CMK (cell line): ENCODE data around the gene CYP2F1.
"Not testable (repeated sequence)": the region's sequence is repeated elsewhere in the genome, so short reads cannot be mapped to it uniquely, and the experiment has no call there.

Experiments used
- DNase-seq: peaks from one replicate; pipeline ENCODE4 v3.0.0-alpha.2; 2010; ENCODE audit warnings: low read depth

CYP2F1 gene, protein sequence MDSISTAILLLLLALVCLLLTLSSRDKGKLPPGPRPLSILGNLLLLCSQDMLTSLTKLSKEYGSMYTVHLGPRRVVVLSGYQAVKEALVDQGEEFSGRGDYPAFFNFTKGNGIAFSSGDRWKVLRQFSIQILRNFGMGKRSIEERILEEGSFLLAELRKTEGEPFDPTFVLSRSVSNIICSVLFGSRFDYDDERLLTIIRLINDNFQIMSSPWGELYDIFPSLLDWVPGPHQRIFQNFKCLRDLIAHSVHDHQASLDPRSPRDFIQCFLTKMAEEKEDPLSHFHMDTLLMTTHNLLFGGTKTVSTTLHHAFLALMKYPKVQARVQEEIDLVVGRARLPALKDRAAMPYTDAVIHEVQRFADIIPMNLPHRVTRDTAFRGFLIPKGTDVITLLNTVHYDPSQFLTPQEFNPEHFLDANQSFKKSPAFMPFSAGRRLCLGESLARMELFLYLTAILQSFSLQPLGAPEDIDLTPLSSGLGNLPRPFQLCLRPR

DNA sequence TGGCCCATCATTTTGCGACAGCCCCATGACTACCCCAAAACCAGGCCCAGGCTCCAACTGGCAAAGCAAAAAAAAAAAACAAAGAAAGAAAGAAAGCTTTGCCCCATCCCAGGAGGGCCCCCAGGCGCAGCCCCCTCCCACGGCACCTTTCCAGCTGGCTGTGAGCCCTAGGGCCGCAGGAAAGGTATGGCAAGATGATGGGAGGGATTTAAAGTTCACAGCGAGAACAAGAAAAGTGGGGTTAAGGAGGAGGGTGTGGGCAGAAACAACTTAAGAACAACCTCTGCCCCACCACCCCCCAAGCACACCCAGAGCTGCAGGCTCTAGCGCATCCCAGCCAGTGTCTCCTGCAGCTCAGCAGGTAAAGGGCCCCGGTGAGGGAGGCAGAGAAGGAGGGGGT is at the start of gene CYP2F1:
CYP2F1 (plus strand) TSS at position 301 of the 400 bp plus-strand sequence. CDS start 1,757 bp downstream, outside the sequence.
- DNase-seq: no peak

DNA sequence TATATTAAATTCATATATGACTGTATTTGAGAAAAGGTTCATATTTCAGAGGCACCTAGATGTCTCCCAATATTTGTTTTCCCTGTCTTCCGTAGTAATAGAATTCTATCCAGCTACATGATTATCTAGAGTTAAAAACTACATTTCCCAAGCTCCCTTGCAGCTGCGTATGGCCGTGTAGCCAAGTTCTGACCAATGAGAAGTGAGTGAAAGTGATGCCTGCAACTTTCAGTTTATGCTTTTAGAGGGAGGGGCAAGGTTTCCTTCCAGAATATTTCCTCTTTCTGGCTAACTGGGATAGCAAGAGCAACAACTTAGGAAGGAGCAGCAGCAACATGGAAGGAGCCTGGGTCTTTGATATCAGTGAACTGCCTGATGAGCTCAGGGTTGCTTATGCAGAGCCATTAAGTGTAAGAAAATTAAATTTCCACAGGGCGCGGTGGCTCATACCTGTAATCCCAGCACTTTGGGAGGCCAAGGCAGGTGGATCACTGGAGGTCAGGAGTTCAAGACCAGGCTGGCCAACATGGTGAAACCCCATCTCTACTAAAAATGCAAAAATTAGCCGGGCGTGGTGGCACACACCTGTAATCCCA is 49.2 kb upstream of the CYP2F1 start:
- no peak for DNase-seq

DNA sequence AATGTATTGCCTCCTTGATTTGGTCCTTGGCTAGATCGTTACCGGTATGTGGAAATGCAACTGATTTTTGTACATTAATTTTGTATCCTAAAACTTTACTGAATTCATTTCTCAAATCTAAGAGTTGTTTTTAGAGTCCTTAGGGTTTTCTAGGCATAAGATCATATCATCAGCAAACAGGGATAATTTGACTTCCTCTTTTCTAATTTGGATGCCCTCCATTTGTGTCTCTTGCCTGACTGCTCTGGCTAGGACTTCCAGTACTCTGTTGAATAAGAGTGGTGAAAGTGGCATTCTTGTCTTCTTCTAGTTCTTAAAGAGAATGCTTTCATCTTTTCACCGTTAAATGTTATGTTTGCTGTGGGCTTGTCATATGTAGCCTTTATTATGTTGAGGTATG is 37.9 kb upstream of the CYP2F1 start:
- no peak for DNase-seq

DNA sequence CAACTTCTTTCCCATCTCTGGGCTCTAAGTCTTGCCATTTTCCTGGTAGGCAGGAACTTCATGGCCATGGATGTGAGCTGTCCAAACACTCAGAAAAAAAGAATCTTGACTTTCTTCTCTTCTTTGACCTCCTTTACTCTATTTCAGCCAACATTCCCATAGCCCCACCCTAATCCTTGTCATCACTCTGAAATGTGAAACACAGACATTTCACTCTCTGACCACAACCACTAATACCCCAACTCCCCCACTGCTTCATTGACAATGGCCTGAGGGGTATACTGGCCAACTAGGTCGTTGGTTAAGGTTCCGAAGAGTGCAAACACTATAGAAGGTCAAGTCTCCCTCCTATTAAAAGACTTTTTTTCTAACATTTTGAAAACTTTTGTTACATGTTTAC is 30.7 kb upstream of the CYP2F1 start:
- no peak for DNase-seq

DNA sequence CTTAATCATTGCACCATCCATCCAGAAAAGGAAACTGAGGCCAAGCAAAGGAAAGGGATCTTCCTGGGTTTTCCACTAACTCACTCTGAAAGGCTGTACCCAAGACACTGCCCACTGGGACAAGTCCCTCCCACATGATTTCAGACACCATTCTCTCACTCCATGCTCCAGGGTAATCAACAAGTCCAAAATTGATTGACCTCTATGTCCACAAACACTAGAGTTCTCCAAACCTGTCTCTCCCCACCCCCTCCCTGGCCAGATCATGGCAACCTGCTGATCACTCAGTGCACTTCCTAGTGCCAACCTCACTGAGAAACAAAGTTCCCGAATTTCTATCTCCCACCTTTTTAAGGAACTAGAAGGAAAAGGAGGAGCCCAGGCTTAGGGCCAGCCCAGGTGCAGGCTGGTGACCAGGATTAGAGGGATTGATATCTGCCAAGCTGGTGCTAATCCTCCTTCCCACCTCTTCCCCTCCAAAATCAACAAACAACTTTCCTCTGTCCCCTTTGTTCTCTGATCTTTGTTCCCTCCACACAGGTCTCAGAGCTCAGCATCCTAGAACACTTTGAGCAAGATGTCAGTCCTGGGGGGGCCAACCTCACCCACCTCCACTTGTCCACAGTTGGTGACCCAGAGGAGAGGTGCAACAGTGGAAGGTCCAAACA is 28.4 kb upstream of the CYP2F1 start:
- DNase-seq: no peak

DNA sequence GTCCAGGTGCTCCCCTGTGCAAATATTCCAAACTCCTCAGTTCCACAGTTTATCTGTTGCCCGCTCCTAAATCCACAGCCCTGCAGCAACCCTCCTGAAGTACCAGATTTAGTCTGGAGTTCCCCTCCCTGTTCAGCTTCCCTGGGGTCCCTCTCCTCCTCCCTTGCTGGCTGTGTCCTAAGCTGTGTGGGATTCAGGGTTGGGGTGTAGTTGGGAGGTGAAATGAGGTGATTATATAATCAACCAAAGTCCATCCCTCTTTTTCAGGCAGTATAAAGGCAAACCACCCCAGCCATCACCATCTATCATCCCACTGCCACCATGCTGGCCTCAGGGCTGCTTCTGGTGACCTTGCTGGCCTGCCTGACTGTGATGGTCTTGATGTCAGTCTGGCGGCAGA is 26.1 kb upstream of the CYP2F1 start, which contains the start of gene CYP2A13:
CYP2A13 (plus strand) TSS at position 301 of the 400 bp plus-strand sequence; CDS start at position 322, 21 bp downstream.
- no peak for DNase-seq

DNA sequence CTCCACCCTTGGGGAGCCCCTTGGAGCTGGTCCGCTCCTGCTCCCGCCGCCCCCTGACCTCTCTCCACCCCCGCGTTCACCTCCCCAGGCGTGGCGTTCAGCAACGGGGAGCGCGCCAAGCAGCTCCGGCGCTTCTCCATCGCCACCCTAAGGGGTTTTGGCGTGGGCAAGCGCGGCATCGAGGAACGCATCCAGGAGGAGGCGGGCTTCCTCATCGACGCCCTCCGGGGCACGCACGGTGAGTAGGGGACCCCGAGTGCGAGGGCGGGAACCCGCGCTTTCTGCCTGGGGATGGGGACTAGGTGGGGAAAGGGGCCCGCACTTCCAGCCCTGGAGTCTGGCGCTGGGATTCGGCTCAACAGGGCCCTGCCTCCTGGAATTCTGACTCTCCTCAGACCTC is 24.3 kb upstream of the CYP2F1 start:
- no peak for DNase-seq

DNA sequence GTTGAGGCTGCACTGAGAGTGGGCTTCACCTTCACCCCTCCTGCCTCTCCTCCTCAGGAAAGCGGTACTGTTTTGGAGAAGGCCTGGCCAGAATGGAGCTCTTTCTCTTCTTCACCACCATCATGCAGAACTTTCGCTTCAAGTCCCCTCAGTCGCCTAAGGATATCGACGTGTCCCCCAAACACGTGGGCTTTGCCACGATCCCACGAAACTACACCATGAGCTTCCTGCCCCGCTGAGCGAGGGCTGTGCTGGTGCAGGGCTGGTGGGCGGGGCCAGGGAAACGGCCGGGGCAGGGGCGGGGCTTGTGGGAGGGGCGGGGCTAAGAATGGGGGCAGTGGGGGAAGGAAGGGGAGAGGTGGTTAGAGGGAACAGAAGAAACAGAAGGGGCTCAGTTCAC is 18.5 kb upstream of the CYP2F1 start:
- DNase-seq: no peak

DNA sequence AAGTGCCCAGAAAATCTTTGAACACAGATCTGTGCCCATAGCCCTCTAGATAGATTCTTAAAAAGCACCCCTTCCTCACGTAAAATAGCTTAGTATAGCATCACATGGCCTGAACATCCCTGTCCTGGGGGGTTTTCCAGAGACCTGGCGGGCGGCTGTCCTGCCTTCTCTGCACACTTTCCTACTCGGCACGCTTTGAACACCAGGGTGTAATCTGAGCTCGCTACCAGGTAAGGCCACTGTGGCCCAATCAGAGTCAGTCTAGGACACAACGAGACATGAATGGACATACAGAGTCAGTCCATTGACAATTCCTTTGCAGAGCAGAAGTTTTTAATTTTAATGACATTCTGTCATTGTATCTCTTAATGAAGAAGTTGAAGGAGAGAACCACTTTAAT is 17.9 kb upstream of the CYP2F1 start:
- DNase-seq: no peak

DNA sequence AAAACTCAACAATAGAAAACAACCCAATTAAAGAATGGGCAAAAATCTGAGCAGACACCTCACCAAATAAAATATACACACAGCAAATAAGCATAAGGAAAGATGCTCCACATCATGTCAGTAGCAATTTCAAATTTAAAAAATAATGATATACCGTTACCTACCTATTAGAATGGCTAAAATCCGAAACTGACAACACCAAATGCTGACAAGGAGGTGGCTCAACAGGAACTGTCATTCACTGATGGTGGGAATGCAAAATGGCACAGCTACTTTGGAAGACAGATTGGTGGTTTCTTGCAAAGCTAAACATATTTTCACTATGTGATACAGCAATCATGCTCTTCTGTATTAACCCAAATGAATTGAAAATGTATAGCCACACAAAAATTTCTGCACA is 16.9 kb upstream of the CYP2F1 start:
- no peak for DNase-seq

DNA sequence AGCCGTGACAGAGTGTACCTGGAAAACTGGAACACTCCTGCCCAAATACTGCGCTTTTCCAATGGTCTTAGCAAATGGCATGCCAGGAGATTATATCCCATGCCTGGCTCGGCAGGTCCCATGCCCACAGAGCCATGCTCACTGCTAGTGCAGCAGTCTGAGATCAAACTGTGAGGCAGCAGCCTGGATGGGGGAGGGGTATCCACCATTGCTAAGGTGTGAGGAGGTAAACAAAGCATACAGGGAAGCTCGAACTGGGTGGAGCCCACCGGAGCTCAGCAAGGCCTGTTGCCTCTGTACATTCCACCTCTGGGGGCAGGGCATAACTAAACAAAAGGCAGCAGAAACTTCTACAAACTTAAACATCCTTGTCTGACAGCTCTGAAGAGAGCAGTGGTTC is 15.5 kb upstream of the CYP2F1 start:
- DNase-seq: no peak

DNA sequence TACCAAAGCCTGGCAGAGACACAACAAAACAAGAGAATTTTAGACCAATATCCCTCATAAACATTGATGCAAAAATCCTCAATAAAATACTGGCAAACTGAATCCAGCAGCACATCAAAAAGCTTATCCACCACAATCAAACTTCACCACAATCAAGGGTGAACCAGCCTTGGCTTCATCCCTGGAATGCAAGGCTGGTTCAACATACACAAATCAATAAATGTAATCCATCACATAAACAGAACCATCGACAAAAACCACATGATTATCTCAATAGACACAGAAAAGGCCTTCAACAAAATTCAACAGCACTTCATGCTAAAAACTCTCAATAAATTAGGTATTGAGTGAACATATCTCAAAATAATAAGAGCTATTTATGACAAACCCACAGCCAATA is 12.0 kb upstream of the CYP2F1 start:
- not testable (repeated sequence) for DNase-seq

DNA sequence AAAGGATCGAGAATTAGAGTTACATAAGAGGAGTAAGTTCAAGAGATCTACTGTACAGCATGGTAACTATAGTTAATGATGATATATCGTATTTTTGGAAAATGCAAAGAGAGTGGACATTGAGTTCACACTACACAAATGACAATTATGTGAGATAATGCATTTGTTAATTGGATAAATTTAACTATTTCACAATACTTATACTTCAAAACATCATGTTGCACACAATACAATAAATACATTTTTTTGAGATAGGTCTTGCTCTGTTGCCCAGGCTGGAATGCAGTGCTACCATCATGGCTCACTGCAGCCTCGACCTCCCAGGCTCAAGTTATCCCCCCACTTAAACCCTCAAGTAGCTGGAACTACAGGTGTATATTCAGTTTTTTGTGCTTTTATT is 8.1 kb upstream of the CYP2F1 start:
- DNase-seq: no peak

DNA sequence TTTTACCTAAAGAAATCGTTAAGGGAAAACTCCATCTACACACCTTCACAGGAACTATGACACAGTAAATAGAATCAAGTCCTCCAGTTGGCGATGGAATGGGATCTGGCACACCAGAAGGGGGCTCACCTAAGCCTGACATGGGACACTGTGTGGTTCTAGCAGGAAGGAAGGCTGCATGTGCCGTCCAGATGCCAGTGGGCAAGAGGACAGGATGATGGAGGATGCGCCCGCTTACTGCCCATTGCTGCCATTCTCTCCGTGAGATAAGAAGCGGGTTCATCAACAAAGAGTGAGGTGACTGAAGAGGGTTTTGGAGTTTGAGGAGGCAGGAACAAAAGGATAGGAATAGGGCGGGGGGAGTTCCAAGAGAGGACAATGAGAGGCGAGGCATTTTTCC is 2.9 kb upstream of the CYP2F1 start:
- no peak for DNase-seq

DNA sequence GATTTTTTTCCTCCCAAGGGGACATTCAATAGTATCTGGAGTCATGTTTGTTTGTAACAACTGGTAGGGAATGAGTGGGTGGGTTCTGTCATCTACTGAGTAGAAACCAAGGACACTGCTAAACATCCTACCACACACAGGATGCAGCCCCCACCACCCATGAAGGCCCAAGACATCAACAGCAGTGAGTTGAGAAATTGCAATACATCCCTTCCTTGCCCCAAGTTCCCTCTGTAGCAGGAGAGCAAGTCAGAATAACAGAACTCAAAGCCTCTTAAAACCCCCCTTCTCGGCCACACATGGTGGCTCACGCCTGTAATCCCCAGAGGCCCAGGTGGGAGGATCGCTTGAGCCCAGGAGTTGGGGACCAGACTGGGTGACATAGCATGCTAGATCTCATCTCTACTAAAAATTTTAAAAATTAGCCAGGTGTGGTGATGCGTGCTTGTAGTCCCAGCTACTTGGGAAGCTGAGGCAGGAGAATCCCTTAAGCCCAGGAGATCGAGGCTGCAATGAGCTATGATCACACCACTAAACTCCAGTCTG is 2.4 kb upstream of the CYP2F1 start:
- DNase-seq: no peak

DNA sequence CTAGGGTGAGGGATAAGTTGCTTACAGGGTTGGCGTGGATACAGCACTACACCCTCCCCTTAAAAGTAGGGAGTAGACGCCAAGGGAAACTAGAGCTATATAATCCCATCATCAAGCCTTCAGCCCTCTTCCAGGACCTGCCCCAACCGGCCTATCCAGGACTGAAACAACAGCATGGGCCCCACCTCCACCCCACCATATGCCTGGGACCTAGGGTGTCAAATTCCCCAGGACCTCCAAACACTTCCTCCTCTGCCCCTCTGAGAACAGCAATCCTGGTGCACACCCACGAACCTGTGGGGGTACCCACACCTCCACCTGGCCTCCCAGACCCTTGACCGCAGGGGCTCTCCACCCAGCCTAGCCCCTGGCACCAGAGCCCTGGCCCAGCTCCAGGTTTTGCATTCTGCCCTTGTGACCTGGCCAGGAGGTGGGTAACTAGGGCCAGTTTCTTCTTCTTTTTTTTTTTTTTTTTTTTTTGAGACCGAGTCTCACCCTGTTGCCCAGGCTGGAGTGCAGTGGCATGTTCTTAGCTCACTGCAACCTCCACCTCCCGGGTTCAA is 1.4 kb upstream of the CYP2F1 start:
- no peak for DNase-seq

DNA sequence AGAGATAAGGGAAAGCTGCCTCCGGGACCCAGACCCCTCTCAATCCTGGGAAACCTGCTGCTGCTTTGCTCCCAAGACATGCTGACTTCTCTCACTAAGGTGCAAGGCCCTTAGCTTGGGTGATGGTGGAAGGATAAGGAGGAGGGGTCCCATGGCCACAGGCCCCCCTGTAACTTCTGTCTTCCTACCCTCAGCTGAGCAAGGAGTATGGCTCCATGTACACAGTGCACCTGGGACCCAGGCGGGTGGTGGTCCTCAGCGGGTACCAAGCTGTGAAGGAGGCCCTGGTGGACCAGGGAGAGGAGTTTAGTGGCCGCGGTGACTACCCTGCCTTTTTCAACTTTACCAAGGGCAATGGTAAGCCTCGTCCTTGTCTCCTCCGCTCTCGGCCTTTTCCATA is 2.0 kb downstream of the CYP2F1 start:
- no peak for DNase-seq

DNA sequence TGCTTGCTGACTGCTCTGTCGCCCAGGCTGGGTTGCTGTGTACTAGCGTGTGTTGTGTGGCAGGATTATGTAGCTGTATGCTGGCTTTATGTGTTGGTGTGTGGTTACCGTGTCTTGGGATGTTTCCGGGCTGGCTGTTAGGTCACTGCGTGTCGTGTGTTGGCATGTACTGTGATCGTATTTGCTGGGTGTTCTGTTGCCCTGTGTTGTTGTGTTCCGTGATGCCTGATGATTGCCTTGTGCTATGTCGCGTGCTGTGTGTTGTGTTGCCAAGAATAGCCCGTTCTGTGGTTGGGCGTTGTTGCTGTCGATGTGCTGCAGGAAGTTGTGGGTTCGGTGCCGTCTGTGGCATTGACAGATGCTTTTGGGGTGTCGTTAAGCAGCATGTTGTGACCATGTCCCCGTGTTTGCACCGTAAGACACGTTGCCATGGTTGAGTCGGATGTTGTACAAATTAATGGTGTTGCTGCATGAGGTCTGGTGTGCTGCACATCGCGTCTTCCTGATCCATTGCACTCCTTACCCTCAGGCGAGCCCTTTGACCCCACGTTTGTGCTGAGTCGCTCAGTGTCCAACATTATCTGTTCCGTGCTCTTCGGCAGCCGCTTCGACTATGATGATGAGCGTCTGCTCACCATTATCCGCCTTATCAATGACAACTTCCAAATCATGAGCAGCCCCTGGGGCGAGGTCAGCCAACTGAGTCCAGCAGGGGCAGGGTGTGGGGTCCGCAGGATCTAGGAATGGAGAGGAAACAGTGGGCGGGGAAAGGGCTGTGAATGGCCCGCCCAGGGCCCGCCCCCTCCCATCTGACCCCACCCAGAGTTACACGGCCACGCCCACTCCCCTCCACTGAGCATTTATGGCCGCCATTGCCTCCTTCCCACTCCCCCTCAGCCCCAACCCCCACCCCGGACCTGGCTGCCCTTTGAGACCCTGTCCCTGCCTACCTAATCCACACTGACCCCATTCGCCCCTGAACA is 7.0 kb downstream of the CYP2F1 start:
- not testable (repeated sequence) for DNase-seq

DNA sequence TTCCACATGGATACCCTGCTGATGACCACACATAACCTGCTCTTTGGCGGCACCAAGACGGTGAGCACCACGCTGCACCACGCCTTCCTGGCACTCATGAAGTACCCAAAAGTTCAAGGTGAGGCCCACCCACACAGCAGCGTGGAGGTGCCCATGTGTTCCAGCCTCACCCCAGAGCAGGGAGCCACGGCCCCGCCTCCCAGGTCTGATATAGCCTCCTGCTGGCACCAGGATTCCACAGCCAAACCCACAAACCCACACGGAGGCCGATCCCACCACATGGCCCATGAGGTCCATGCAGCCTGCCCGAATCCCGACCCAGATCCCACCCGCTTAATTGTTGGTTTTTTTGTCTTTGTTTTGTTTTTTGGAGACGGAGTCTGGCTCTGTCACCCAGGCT is 8.6 kb downstream of the CYP2F1 start:
- not testable (repeated sequence) for DNase-seq

DNA sequence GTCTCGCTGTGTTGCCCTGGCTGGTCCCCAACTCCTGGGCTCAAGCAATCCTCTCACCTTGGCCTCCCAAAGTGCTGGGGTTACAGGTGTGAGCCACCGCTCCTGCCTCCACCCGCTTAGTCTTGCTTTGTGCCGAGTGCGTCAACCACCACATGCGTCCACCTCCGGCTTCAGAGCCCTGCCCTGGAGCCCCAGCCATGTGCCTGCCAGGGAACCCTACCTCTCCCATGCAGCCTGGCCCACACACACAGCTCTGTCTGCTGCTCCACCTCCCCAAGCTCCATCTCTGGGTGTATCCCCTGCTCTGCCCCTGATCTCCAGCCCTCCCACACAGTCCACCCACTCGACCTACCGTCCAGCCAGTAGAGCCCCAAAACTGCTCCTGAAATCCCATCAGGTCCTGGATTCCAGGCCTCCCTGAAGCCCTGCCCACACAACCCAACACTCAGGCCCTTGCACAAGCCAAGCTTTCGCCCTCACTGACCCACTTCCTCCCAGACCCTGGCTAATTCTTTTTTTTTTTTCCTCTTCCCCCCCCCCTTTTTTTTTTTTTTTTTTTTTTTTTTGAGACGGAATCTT is 9.6 kb downstream of the CYP2F1 start:
- no peak for DNase-seq

DNA sequence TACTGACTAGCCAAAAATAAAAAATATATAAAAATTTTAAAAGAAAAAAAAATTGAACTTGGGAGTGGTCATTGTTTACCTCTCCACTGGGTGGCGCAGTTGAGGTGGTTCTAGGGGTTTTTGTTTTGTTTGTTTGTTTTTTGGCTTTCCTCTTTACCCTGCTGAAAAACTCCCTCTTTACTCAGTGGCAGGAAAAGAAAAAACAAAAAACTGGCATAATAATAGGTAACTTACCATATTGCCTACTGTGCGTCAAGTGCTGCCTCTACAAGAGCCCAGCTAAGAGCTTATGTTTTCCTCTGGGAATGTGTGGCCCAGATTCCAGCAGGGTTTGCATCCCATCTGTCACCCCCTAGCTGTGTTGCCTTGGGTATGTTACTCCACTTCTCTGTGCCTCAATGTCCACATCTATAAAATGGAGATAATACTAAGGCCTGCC is 12.6 kb downstream of the CYP2F1 start:
- DNase-seq: not testable (repeated sequence)
